ENCODE data around the gene CA7.
"Not testable (repeated sequence)": the region's sequence is repeated elsewhere in the genome, so short reads cannot be mapped to it uniquely, and the experiment has no call there.

CA7 gene

GRCh38 chr16:66858740-66859396, 14.7 kb downstream of the CA7 start:
- Histone ChIP-seq H3K27me3 (no peaks in the 10 kb centered on the region), H3K9me3 (no peaks in the 10 kb centered on the region), H3K36me3 (no peaks in the 10 kb centered on the region), H3K4me1 (no peaks in the 10 kb centered on the region), H3K4me3 (ENCODE audit: low read depth, low read length) (no peak overlapping the region)
- peak; percentile 64 for DNase-seq
- no peak for TF ChIP-seq CTCF (IDR thresholded peaks at IDR 0.05; ENCODE audit: low read depth, low read length)

GRCh38 chr16:66859397-66860068, 15.3 kb downstream of the CA7 start:
- Histone ChIP-seq H3K4me1 (no peaks in the 10 kb centered on the region), H3K27me3 (no peaks in the 10 kb centered on the region), H3K4me3 (ENCODE audit: low read depth, low read length) (no peak overlapping the region), H3K36me3 (no peaks in the 10 kb centered on the region), H3K9me3 (no peaks in the 10 kb centered on the region)
- DNase-seq: no peak
- TF ChIP-seq CTCF (IDR thresholded peaks at IDR 0.05; ENCODE audit: low read depth, low read length): no peak

GRCh38 chr16:66862023-66862520, 17.9 kb downstream of the CA7 start:
- TF ChIP-seq CTCF (IDR thresholded peaks at IDR 0.05; ENCODE audit: low read depth, low read length): no peak
- Histone ChIP-seq H3K36me3 (no peaks in the 10 kb centered on the region), H3K4me3 (ENCODE audit: low read depth, low read length) (no peak overlapping the region), H3K9me3 (no peaks in the 10 kb centered on the region), H3K27me3 (no peaks in the 10 kb centered on the region), H3K4me1 (no peaks in the 10 kb centered on the region)
- DNase-seq: no peak

GRCh38 chr16:66863707-66864106, 19.5 kb downstream of the CA7 start:
- no peak overlapping the region for H3K4me3 ChIP-seq (ENCODE audit: low read depth, low read length)
- no peak for TF ChIP-seq CTCF (IDR thresholded peaks at IDR 0.05; ENCODE audit: low read depth, low read length)
- H3K4me1 ChIP-seq: no peaks in the 10 kb centered on the region
- no peaks in the 10 kb centered on the region for H3K36me3 ChIP-seq
- no peaks in the 10 kb centered on the region for H3K27me3 ChIP-seq
- no peak for DNase-seq
- H3K9me3 ChIP-seq: no peaks in the 10 kb centered on the region

- Histone ChIP-seq H3K9me3 (no peaks in the 10 kb centered on the region), H3K27me3 (no peaks in the 10 kb centered on the region), H3K4me3 (ENCODE audit: low read depth, low read length) (no peak overlapping the region), H3K4me1 (peaks cover 4% of the 10 kb centered on the region; the same call in 1 of the 2 replicates), H3K36me3 (no peaks in the 10 kb centered on the region)
- no peak for TF ChIP-seq CTCF (IDR thresholded peaks at IDR 0.05; ENCODE audit: low read depth, low read length)
- no peak for DNase-seq
Observed at GRCh38 chr16:66869424-66869823, 25.2 kb downstream of the CA7 start.

- H3K4me1 ChIP-seq; H3K9me3 ChIP-seq; H3K27me3 ChIP-seq; DNase-seq; H3K36me3 ChIP-seq; H3K4me3 ChIP-seq (ENCODE audit: low read depth, low read length): not testable (repeated sequence)
Observed at GRCh38 chr16:66871363-66871762, 27.1 kb downstream of the CA7 start.
